Loucy (cell line): ENCODE results near the gene RERE.

ENCODE experiments used
- H2AFZ ChIP-seq: fragments of 200-600 bp; sonication (generic); 2 replicates; pipeline ENCODE4 v1.6.0; 2016; ENCODE audit warnings: antibody characterized with exemption, mild to moderate bottlenecking, low read length, moderate library complexity
- H3F3A ChIP-seq: fragments of 200-600 bp; 2 replicates; pipeline ENCODE4 v1.6.0; 2016; ENCODE audit warnings: antibody characterized with exemption, low read depth, mild to moderate bottlenecking
- H3K27me3 ChIP-seq: fragments of 200-600 bp; sonication (generic); 2 replicates; pipeline ENCODE4 v1.6.1; 2014; ENCODE audit warnings: low read length, mild to moderate bottlenecking; ENCODE audit not compliant: insufficient read depth, poor library complexity, severe bottlenecking
- H3K36me3 ChIP-seq: fragments of 200-600 bp; sonication (generic); 2 replicates; pipeline ENCODE4 v1.6.1; 2016; ENCODE audit warnings: low read length; ENCODE audit not compliant: insufficient read depth
- H3K4me1 ChIP-seq: fragments of 200-600 bp; sonication (generic); 2 replicates; pipeline ENCODE4 v1.5.1; 2014; ENCODE audit warnings: low read length, mild to moderate bottlenecking; ENCODE audit not compliant: insufficient read depth, poor library complexity, severe bottlenecking
- H3K4me2 ChIP-seq: fragments of 200-600 bp; sonication (generic); 2 replicates; pipeline ENCODE4 v1.6.0; 2014; ENCODE audit warnings: antibody characterized with exemption, low read length, low read depth, mild to moderate bottlenecking; ENCODE audit not compliant: poor library complexity, severe bottlenecking
- H3K4me3 ChIP-seq: fragments of 200-600 bp; sonication (generic); 2 replicates; pipeline ENCODE4 v1.5.1; 2014; ENCODE audit warnings: low read length, mild to moderate bottlenecking, mixed read lengths; ENCODE audit not compliant: poor library complexity, severe bottlenecking
- H3K79me2 ChIP-seq: fragments of 200-600 bp; sonication (generic); 2 replicates; pipeline ENCODE4 v1.6.1; 2014; ENCODE audit warnings: low read length; ENCODE audit not compliant: insufficient read depth
- H3K9ac ChIP-seq: fragments of 200-600 bp; sonication (generic); 2 replicates; pipeline ENCODE4 v1.6.0; 2014; ENCODE audit warnings: mild to moderate bottlenecking, low read depth, low read length, moderate library complexity; ENCODE audit not compliant: poor library complexity, severe bottlenecking
- H3K9me2 ChIP-seq: fragments of 200-600 bp; sonication (generic); replicated peaks from 2 replicates; pipeline ENCODE4 v1.6.1; 2016; ENCODE audit warnings: low read depth, low read length, mixed read lengths
- H3K9me3 ChIP-seq: fragments of 200-600 bp; sonication (generic); 2 replicates; pipeline ENCODE4 v1.6.1; 2014; ENCODE audit warnings: mild to moderate bottlenecking, antibody characterized with exemption, low read length, low read depth; ENCODE audit not compliant: insufficient read depth
- H4K20me1 ChIP-seq: fragments of 200-600 bp; sonication (generic); 2 replicates; pipeline ENCODE4 v1.6.0; 2014; ENCODE audit warnings: antibody characterized with exemption, low read length, mild to moderate bottlenecking; ENCODE audit not compliant: insufficient read depth, poor library complexity, severe bottlenecking
- EZH2phosphoT487 ChIP-seq: fragments of 200-600 bp; IDR thresholded peaks from 2 replicates; pipeline ENCODE4 v1.6.1; 2018; ENCODE audit warnings: antibody characterized with exemption, mild to moderate bottlenecking, moderate library complexity, borderline replicate concordance
- TF ChIP-seq, protein P1 (sequence below): fragments of 200-600 bp; sonication (generic); conservative IDR thresholded peaks from 2 replicates; pipeline ENCODE4 v1.5.1; 2014; ENCODE audit warnings: mild to moderate bottlenecking, antibody characterized with exemption, low read length

The RERE gene

DNA sequence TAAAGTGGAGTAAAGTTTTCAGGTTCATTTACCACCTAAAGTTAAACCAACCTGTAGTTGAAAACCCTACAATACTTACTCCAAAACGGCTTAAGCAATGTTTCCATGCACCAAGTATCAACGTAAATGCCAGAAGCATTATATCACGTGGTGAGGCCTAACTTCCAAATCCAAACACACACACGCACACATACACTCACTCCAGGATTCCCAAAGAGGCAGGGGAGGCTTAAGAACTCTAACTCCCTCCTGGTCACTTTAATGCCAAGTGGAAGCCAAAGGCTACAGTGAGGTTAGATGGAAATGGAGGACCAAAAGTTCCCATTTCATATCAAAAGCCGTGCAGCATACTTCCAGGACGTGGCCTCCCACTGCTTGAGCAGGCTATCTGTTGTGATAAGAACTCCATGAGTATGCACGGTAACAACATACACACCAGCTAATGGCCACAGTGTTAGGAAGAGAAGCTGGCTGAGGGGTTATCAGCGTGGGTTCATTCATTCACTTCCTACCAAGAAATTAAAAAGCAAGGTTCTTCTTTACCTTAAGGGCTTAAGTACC lies 275.4 kb downstream of the RERE start:
- no peaks in the 10 kb centered on the region for H3K9me2 ChIP-seq
- H2AFZ ChIP-seq, result no peak overlapping the region
- no peaks in the 10 kb centered on the region for H4K20me1 ChIP-seq
- no peaks in the 10 kb centered on the region for H3F3A ChIP-seq
- H3K9me3 ChIP-seq, result no peaks in the 10 kb centered on the region
- no peaks in the 10 kb centered on the region; the same call in 1 of the 2 replicates for H3K79me2 ChIP-seq
- no peak overlapping the region for H3K4me2 ChIP-seq
- H3K9ac ChIP-seq, result no peak overlapping the region
- H3K4me1 ChIP-seq, result peaks cover 10% of the 10 kb centered on the region
- no peaks in the 10 kb centered on the region for H3K27me3 ChIP-seq
- no peak for TF ChIP-seq EZH2phosphoT487
- TF ChIP-seq, protein P1, sequence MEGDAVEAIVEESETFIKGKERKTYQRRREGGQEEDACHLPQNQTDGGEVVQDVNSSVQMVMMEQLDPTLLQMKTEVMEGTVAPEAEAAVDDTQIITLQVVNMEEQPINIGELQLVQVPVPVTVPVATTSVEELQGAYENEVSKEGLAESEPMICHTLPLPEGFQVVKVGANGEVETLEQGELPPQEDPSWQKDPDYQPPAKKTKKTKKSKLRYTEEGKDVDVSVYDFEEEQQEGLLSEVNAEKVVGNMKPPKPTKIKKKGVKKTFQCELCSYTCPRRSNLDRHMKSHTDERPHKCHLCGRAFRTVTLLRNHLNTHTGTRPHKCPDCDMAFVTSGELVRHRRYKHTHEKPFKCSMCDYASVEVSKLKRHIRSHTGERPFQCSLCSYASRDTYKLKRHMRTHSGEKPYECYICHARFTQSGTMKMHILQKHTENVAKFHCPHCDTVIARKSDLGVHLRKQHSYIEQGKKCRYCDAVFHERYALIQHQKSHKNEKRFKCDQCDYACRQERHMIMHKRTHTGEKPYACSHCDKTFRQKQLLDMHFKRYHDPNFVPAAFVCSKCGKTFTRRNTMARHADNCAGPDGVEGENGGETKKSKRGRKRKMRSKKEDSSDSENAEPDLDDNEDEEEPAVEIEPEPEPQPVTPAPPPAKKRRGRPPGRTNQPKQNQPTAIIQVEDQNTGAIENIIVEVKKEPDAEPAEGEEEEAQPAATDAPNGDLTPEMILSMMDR, result no peak
- peaks cover 17% of the 10 kb centered on the region; the same call in 1 of the 2 replicates for H3K36me3 ChIP-seq
- no peak overlapping the region for H3K4me3 ChIP-seq

GRCh38 chr1:8540971-8541370 lies 276.5 kb downstream of the RERE start:
- Histone ChIP-seq H3K9ac (no peak overlapping the region), H3K27me3 (no peaks in the 10 kb centered on the region), H4K20me1 (no peaks in the 10 kb centered on the region), H3K36me3 (peaks cover 17% of the 10 kb centered on the region; the same call in 1 of the 2 replicates), H2AFZ (no peak overlapping the region), H3K4me2 (no peak overlapping the region), H3K9me2 (no peaks in the 10 kb centered on the region), H3K79me2 (no peaks in the 10 kb centered on the region; the same call in 1 of the 2 replicates), H3K4me3 (no peak overlapping the region), H3K4me1 (peaks cover 10% of the 10 kb centered on the region), H3K9me3 (no peaks in the 10 kb centered on the region), H3F3A (no peaks in the 10 kb centered on the region)
- TF ChIP-seq, protein P1, result no peak
- no peak for TF ChIP-seq EZH2phosphoT487

- Histone ChIP-seq H3K9ac (no peak overlapping the region), H3K27me3 (no peaks in the 10 kb centered on the region), H4K20me1 (no peaks in the 10 kb centered on the region), H2AFZ (no peak overlapping the region), H3K9me2 (no peaks in the 10 kb centered on the region), H3F3A (no peaks in the 10 kb centered on the region), H3K9me3 (no peaks in the 10 kb centered on the region), H3K79me2 (no peaks in the 10 kb centered on the region; the same call in 1 of the 2 replicates), H3K36me3 (peaks cover 17% of the 10 kb centered on the region; the same call in 1 of the 2 replicates), H3K4me1 (peaks cover 10% of the 10 kb centered on the region), H3K4me3 (no peak overlapping the region), H3K4me2 (no peak overlapping the region)
- TF ChIP-seq EZH2phosphoT487, result no peak
- TF ChIP-seq, protein P1, result no peak
Measured at GRCh38 chr1:8540261-8540941, 277.0 kb downstream of the RERE start.
